ENCODE results near the gene TRIM56.

Gene TRIM56

GRCh38 chr7:101077303-101078086 is 7.8 kb upstream of the TRIM56 start:
- Histone ChIP-seq H3K4me3 (ENCODE audit: low read depth, low read length) (no peak overlapping the region), H3K36me3 (no peaks in the 10 kb centered on the region), H3K9me3 (ENCODE audit: severe bottlenecking) (no peaks in the 10 kb centered on the region), H3K27me3 (ENCODE audit: insufficient read depth, low read depth, severe bottlenecking) (peaks cover 82% of the 10 kb centered on the region), H3K27ac (no peak overlapping the region)
- peak; percentile 72 for DNase-seq
- TF ChIP-seq, protein P1, sequence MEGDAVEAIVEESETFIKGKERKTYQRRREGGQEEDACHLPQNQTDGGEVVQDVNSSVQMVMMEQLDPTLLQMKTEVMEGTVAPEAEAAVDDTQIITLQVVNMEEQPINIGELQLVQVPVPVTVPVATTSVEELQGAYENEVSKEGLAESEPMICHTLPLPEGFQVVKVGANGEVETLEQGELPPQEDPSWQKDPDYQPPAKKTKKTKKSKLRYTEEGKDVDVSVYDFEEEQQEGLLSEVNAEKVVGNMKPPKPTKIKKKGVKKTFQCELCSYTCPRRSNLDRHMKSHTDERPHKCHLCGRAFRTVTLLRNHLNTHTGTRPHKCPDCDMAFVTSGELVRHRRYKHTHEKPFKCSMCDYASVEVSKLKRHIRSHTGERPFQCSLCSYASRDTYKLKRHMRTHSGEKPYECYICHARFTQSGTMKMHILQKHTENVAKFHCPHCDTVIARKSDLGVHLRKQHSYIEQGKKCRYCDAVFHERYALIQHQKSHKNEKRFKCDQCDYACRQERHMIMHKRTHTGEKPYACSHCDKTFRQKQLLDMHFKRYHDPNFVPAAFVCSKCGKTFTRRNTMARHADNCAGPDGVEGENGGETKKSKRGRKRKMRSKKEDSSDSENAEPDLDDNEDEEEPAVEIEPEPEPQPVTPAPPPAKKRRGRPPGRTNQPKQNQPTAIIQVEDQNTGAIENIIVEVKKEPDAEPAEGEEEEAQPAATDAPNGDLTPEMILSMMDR (IDR thresholded peaks at IDR 0.05; ENCODE audit: low read depth, low read length): peak; percentile 94

DNA sequence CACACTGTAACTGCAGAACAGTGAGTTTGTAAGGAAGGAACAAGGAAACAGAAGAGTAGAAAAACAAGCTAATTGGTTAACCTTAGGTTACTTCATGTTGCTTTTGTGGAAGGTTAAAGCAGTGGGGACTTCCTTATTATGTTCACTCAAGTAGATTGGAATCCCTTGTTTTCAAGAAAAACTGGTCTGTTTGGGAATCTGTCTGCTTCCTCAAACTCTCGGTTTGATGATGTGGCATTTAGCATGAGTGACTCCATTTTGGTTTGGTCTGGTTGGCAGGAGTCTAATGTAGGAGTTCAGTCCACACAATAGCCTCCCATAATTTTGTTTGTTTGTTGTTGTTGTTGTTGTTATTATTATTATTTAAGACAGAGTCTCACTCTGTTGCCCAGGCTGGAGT is 3.8 kb upstream of the TRIM56 start:
- H3K9me3 ChIP-seq (ENCODE audit: severe bottlenecking): no peaks in the 10 kb centered on the region
- H3K27ac ChIP-seq: no peak overlapping the region
- peaks cover 82% of the 10 kb centered on the region for H3K27me3 ChIP-seq (ENCODE audit: insufficient read depth, low read depth, severe bottlenecking)
- DNase-seq: no peak
- H3K4me3 ChIP-seq (ENCODE audit: low read depth, low read length): no peak overlapping the region
- TF ChIP-seq, protein P1 (IDR thresholded peaks at IDR 0.05; ENCODE audit: low read depth, low read length): no peak
- no peaks in the 10 kb centered on the region for H3K36me3 ChIP-seq

DNA sequence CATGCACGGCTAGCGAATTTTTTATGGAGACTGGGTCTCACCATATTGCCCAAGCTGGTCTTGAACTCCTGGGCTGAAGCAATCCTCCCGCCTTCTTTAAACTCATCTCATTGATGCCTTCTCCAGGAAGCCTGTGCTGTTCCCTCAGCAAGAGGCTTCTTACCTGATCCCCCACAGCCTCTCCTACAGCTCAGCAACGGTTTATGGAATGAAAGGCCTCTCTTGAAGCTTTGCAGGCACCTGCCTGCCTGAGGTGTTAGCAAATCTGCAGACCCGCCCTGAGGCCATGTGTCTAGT is 468 bp upstream of the TRIM56 start:
- H3K4me3 ChIP-seq (ENCODE audit: low read depth, low read length): no peak overlapping the region
- H3K27me3 ChIP-seq (ENCODE audit: insufficient read depth, low read depth, severe bottlenecking): peaks cover 95% of the 10 kb centered on the region
- DNase-seq: no peak
- TF ChIP-seq, protein P1 (IDR thresholded peaks at IDR 0.05; ENCODE audit: low read depth, low read length): no peak
- H3K36me3 ChIP-seq: no peaks in the 10 kb centered on the region
- no peak overlapping the region for H3K27ac ChIP-seq
- H3K9me3 ChIP-seq (ENCODE audit: severe bottlenecking): no peaks in the 10 kb centered on the region

- Histone ChIP-seq H3K4me3 (ENCODE audit: low read depth, low read length) (no peak overlapping the region), H3K9me3 (ENCODE audit: severe bottlenecking) (no peaks in the 10 kb centered on the region), H3K27me3 (ENCODE audit: insufficient read depth, low read depth, severe bottlenecking) (peaks cover 87% of the 10 kb centered on the region), H3K36me3 (no peaks in the 10 kb centered on the region), H3K27ac (no peak overlapping the region)
- TF ChIP-seq, protein P1 (IDR thresholded peaks at IDR 0.05; ENCODE audit: low read depth, low read length): no peak
- no peak for DNase-seq
These were observed 2.2 kb downstream of the TRIM56 start for GRCh38 chr7:101087334-101088068.

- no peak overlapping the region for H3K4me3 ChIP-seq (ENCODE audit: low read depth, low read length)
- H3K9me3 ChIP-seq (ENCODE audit: severe bottlenecking): no peaks in the 10 kb centered on the region
- no peak overlapping the region for H3K27ac ChIP-seq
- TF ChIP-seq, protein P1 (IDR thresholded peaks at IDR 0.05; ENCODE audit: low read depth, low read length): no peak
- H3K36me3 ChIP-seq: no peaks in the 10 kb centered on the region
- peaks cover 82% of the 10 kb centered on the region for H3K27me3 ChIP-seq (ENCODE audit: insufficient read depth, low read depth, severe bottlenecking)
- no peak for DNase-seq
These were observed 2.8 kb downstream of the TRIM56 start for GRCh38 chr7:101088069-101088425.
